ENCODE results near the gene PTPMT1. TPM values are rescaled to one million over a fixed set of nuclear protein-coding genes. Genes with fewer than 3 reads are reported as not detected.
"Not testable (repeated sequence)": the region's sequence is repeated elsewhere in the genome, so short reads cannot be mapped to it uniquely, and the experiment has no call there.

The PTPMT1 gene
- total and polyA plus RNA-seq, 2 experiments from 2014 or later, result 106 to 109 TPM

GRCh38 chr11:47562393-47562792, 3.0 kb upstream of the PTPMT1 start:
- H2AFZ ChIP-seq; DNase-seq (ENCODE audit: low spot score); H3K27me3 Mint-ChIP-seq (ENCODE audit: insufficient read depth, low read depth, poor library complexity); H3F3A ChIP-seq (replicated peaks; ENCODE audit: low read depth); ATAC-seq; H3K9me2 ChIP-seq (ENCODE audit: insufficient read depth); H3K4me2 ChIP-seq; H3K4me1 Mint-ChIP-seq; H3K27ac Mint-ChIP-seq; H3K36me3 ChIP-seq (ENCODE audit: insufficient read depth); H3K4me1 ChIP-seq (ENCODE audit: insufficient read depth); H3K4me3 Mint-ChIP-seq; H3K27me3 ChIP-seq (ENCODE audit: insufficient read depth); H3K36me3 Mint-ChIP-seq (ENCODE audit: low read depth); H4K20me1 ChIP-seq (replicated peaks; ENCODE audit: insufficient read depth); H3K9me3 Mint-ChIP-seq; H3K4me3 ChIP-seq; H3K27ac ChIP-seq (ENCODE audit: low read depth): not testable (repeated sequence)
- H3K79me2 ChIP-seq (replicated peaks; ENCODE audit: insufficient read depth), result peaks cover 14% of the 10 kb centered on the region

- H3K4me1 ChIP-seq (ENCODE audit: insufficient read depth); H3K27me3 ChIP-seq (ENCODE audit: insufficient read depth); H3K27me3 Mint-ChIP-seq (ENCODE audit: insufficient read depth, low read depth, poor library complexity); H3K36me3 ChIP-seq (ENCODE audit: insufficient read depth); ATAC-seq; H3K9me3 Mint-ChIP-seq; H2AFZ ChIP-seq; H3K27ac ChIP-seq (ENCODE audit: low read depth); DNase-seq (ENCODE audit: low spot score); H3K36me3 Mint-ChIP-seq (ENCODE audit: low read depth); H3K9me2 ChIP-seq (ENCODE audit: insufficient read depth); H4K20me1 ChIP-seq (replicated peaks; ENCODE audit: insufficient read depth); H3F3A ChIP-seq (replicated peaks; ENCODE audit: low read depth); H3K4me3 ChIP-seq; H3K4me1 Mint-ChIP-seq; H3K27ac Mint-ChIP-seq: not testable (repeated sequence)
- peak overlapping the region; percentile 88; the same call in 2 of the 3 replicates for H3K4me3 Mint-ChIP-seq
- Histone ChIP-seq H3K79me2 (replicated peaks; ENCODE audit: insufficient read depth) (peaks cover 29% of the 10 kb centered on the region), H3K4me2 (peak overlapping the region; percentile 98)
These were observed 1.0 kb upstream of the PTPMT1 start for GRCh38 chr11:47564366-47564765.

GRCh38 chr11:47564933-47565339, 463 bp upstream of the PTPMT1 start:
- Histone ChIP-seq H3K4me3 (peak overlapping the region; percentile 96), H3K27me3 (ENCODE audit: insufficient read depth) (no peaks in the 10 kb centered on the region), H3F3A (replicated peaks; ENCODE audit: low read depth) (0 out of 2 replicates have a peak, but pooled peaks cover 4% of the 10 kb centered on the region), H3K9me2 (ENCODE audit: insufficient read depth) (no peaks in the 10 kb centered on the region), H3K4me1 (ENCODE audit: insufficient read depth) (peaks cover 6% of the 10 kb centered on the region; the same call in 1 of the 2 replicates), H4K20me1 (replicated peaks; ENCODE audit: insufficient read depth) (no peaks in the 10 kb centered on the region), H3K4me2 (peak overlapping the region; percentile 98), H3K36me3 (ENCODE audit: insufficient read depth) (no peaks in the 10 kb centered on the region), H3K27ac (ENCODE audit: low read depth) (no peak overlapping the region), H2AFZ (peak overlapping the region; percentile 98), H3K79me2 (replicated peaks; ENCODE audit: insufficient read depth) (peaks cover 34% of the 10 kb centered on the region)
- H3K36me3 Mint-ChIP-seq (ENCODE audit: low read depth), result peaks cover 15% of the 10 kb centered on the region
- no peak overlapping the region for H3K27ac Mint-ChIP-seq
- peaks cover 8% of the 10 kb centered on the region for H3K4me1 Mint-ChIP-seq
- H3K27me3 Mint-ChIP-seq (ENCODE audit: insufficient read depth, low read depth, poor library complexity), result peaks cover 8% of the 10 kb centered on the region
- peaks cover 2% of the 10 kb centered on the region; the same call in 1 of the 3 replicates for H3K9me3 Mint-ChIP-seq
- peak overlapping the region; percentile 88 for H3K4me3 Mint-ChIP-seq
- ATAC-seq, result peak; percentile 47
- no peak for DNase-seq (ENCODE audit: low spot score)
- TF ChIP-seq NANOG (IDR thresholded peaks at IDR 0.05; ENCODE audit: borderline replicate concordance) (no peak), ZNF114 (CRISPR knock-in tag; IDR thresholded peaks at IDR 0.05) (no peak), REST (IDR thresholded peaks at IDR 0.05; ENCODE audit: unreplicated experiment) (no peak), ETS1 (IDR thresholded peaks at IDR 0.05) (no peak), STAT1 (IDR thresholded peaks at IDR 0.05; ENCODE audit: unreplicated experiment) (no peak), POLR2AphosphoS5 (IDR thresholded peaks at IDR 0.05; ENCODE audit: low read depth) (no peak), CREB1 (CRISPR knock-in tag; IDR thresholded peaks at IDR 0.05; ENCODE audit: low read depth) (no peak), EZH2 (IDR thresholded peaks at IDR 0.05; ENCODE audit: low read depth, unreplicated experiment) (no peak), EZH2phosphoT487 (IDR thresholded peaks at IDR 0.05; ENCODE audit: unreplicated experiment) (no peak)

All from GM23338 (cell line).